Ovary (tissue), 9 donors: ENCODE data around the gene FBXL7. TPM values are rescaled to one million over a fixed set of nuclear protein-coding genes. Genes with fewer than 3 reads are reported as not detected.

Experiments
- DNase-seq, 5 donors: peaks; one replicate each; pipeline ENCODE4 v3.0.0-alpha.2; 2019 to 2020
- H3K27ac ChIP-seq, 2 donors: fragments of 200-600 bp; one replicate each; pipeline versions ENCODE4 v1.5.1 to v1.8.0; 2019 to 2022
- H3K27me3 ChIP-seq: fragments of 200-600 bp; one replicate; pipeline ENCODE4 v1.8.0; 2022
- H3K36me3 ChIP-seq: fragments of 200-600 bp; sonication (generic); one replicate; pipeline ENCODE4 v1.5.1; 2019
- H3K4me1 ChIP-seq: one replicate; pipeline ENCODE4 v1.8.1; 2013; ENCODE audit warnings: mild to moderate bottlenecking, moderate library complexity; ENCODE audit not compliant: insufficient read depth
- H3K4me3 ChIP-seq: fragments of 200-600 bp; sonication (generic); one replicate; pipeline ENCODE4 v1.5.1; 2017
- H3K9me3 ChIP-seq, 2 donors: fragments of 200-600 bp in 1 of 2; sonication (generic) in 1 of 2; one replicate each; pipeline versions ENCODE4 v1.5.1 to v1.8.1; 2013 to 2019; ENCODE audit warnings: mild to moderate bottlenecking in 1 of 2, moderate library complexity in 1 of 2
- CTCF ChIP-seq, 3 donors: fragments of 450-650 bp in 2 of 3; fragments of 200-600 bp in 1 of 3; IDR thresholded peaks; one replicate each; pipeline versions ENCODE4 v1.5.1 to v1.8.0; 2016 to 2022; ENCODE audit warnings: antibody characterized with exemption in 3 of 3, mild to moderate bottlenecking in 1 of 3
- EP300 ChIP-seq: sonication (generic); formaldehyde crosslinking; IDR thresholded peaks from one replicate; pipeline ENCODE4 v1.6.1; 2017; ENCODE audit warnings: antibody characterized with exemption
- POLR2A ChIP-seq: fragments of 450-650 bp; IDR thresholded peaks from one replicate; pipeline ENCODE4 v1.6.1; 2017; ENCODE audit warnings: antibody characterized with exemption, mild to moderate bottlenecking, moderate library complexity
- WGBS, 3 donors: extraction: QIAGEN DNeasy Blood & Tissue Kit in 1 of 3; methylation state at CpG; one replicate each; pipeline versions ENCODE4 v1.1.5 to v1.1.7; 2013 to 2017; 5-methylcytosine and 5-hydroxymethylcytosine counted together
- intact Hi-C, 4 donors: fragments of 100-400 bp; cut with DNase I; formaldehyde crosslinking; loops; one replicate each; pipeline versions ENCODE4 v1.11.0 to v1.15.1; 2022 to 2023
- polyA plus RNA-seq, 2 donors: library from polyadenylated mRNA; stranded (reverse); fragments of 200-250 nt in 1 of 2; fragments of 350-450 nt in 1 of 2; fragmentation: Illumina TruSeq in 1 of 2; extraction: RNeasy Lipid Tissue Mini Kit (QIAGEN cat#74804) in 1 of 2; gene quantifications; one replicate each; pipeline ENCODE4 v1.2.3, GENCODE V29; 2013 to 2014
- total RNA-seq, 7 donors: library from RNA; depleted of rRNA in 2 of 7; stranded (reverse); fragments of >200 nt in 2 of 7; fragmentation: NEBNext Ultra II Directional in 3 of 7; extraction: Animal tissue kit (Norgen Biotek cat#: 25700) in 3 of 7; gene quantifications; one replicate each; pipeline versions ENCODE4 v1.1.0 to v1.2.4, GENCODE V29; 2016 to 2023
- donor health status: DM: no; HTN: no; CAD: no; lungs with moderate emphysema.
- donor health status: DM: no; HTN: no; CAD: no.
- donor health status: Bipolar disorder and iron deficiency.
- donor health status: DM: yes; HTN: yes; CAD: no.
- donor health status: DM: no; HTN: no; CAD: no.
- donor health status: DM: yes; HTN: yes; CAD: no.

The FBXL7 gene
- total and polyA plus RNA-seq, 9 donors = 21.1 to 40.9 (median 29.2) TPM

GRCh38 chr5:15704397-15704947 lies 204.5 kb downstream of the FBXL7 start:
- Histone ChIP-seq H3K4me1 (peaks cover 4% of the 10 kb centered on the region), H3K4me3 (no peak overlapping the region), H3K27ac (no peak overlapping the region), H3K27me3 (no peaks in the 10 kb centered on the region), H3K9me3 (no peaks in the 10 kb centered on the region), H3K36me3 (no peaks in the 10 kb centered on the region)
- no peak for DNase-seq
- no peak for TF ChIP-seq EP300
- no peak for TF ChIP-seq CTCF (IDR thresholded peaks at IDR 0.05)
- no peak for TF ChIP-seq POLR2A
- intact Hi-C loops = no loop called here

GRCh38 chr5:15707631-15708030 lies 207.7 kb downstream of the FBXL7 start:
- intact Hi-C loops = no loop called here

GRCh38 chr5:15711892-15712291 lies 211.9 kb downstream of the FBXL7 start:
- TF ChIP-seq EP300 = no peak
- no peak for TF ChIP-seq POLR2A
- TF ChIP-seq CTCF (IDR thresholded peaks at IDR 0.05) = no peak
- no peak overlapping the region for H3K27ac ChIP-seq
- no peaks in the 10 kb centered on the region for H3K36me3 ChIP-seq
- H3K4me1 ChIP-seq = no peaks in the 10 kb centered on the region
- no peak for DNase-seq
- intact Hi-C loops = no loop called here
- no peaks in the 10 kb centered on the region for H3K9me3 ChIP-seq
- H3K4me3 ChIP-seq = no peak overlapping the region
- WGBS, 3 donors = 90 to 94% (median 92%) methylated on average over 2 of the region's 2 CpGs
- no peaks in the 10 kb centered on the region for H3K27me3 ChIP-seq

More at GRCh38 chr5:15707631-15708030, 207.7 kb downstream of the FBXL7 start:
- H3K27ac ChIP-seq = no peak overlapping the region
- TF ChIP-seq POLR2A (no peak), EP300 (no peak), CTCF (IDR thresholded peaks at IDR 0.05) (no peak)
- H3K36me3 ChIP-seq = no peaks in the 10 kb centered on the region
- WGBS, 3 donors = 60 to 74% (median 61%) methylated on average over 2 of the region's 2 CpGs
- no peaks in the 10 kb centered on the region for H3K9me3 ChIP-seq
- no peaks in the 10 kb centered on the region for H3K27me3 ChIP-seq
- no peak for DNase-seq
- H3K4me3 ChIP-seq = no peak overlapping the region
- peaks cover 1% of the 10 kb centered on the region for H3K4me1 ChIP-seq

GRCh38 chr5:15715535-15715934 lies 215.6 kb downstream of the FBXL7 start:
- intact Hi-C loops = no loop called here
- Histone ChIP-seq H3K27me3 (no peaks in the 10 kb centered on the region), H3K36me3 (no peaks in the 10 kb centered on the region), H3K9me3 (no peaks in the 10 kb centered on the region), H3K4me3 (no peak overlapping the region), H3K4me1 (peaks cover 2% of the 10 kb centered on the region), H3K27ac (no peak overlapping the region)
- 87 to 93% (median 91%) methylated on average over 2 of the region's 2 CpGs for WGBS, 3 donors
- DNase-seq = no peak
- TF ChIP-seq POLR2A (no peak), CTCF (IDR thresholded peaks at IDR 0.05) (no peak), EP300 (no peak)
